OCI-LY1 (cell line): ENCODE measurements around the gene SHLD1.
"Not testable (repeated sequence)": the region's sequence is repeated elsewhere in the genome, so short reads cannot be mapped to it uniquely, and the experiment has no call there.

Experiments
- H2AFZ ChIP-seq: fragments of 200-600 bp; sonication (generic), shearing (Covaris generic); 2 replicates; pipeline ENCODE4 v1.6.0; 2014; ENCODE audit warnings: antibody characterized with exemption, mild to moderate bottlenecking, low read length
- H3F3A ChIP-seq: fragments of 200-600 bp; sonication (generic), shearing (Covaris generic); 2 replicates; pipeline ENCODE4 v1.6.0; 2014; ENCODE audit warnings: mild to moderate bottlenecking, antibody characterized with exemption, low read length, moderate library complexity; ENCODE audit not compliant: insufficient read depth
- H3K27ac ChIP-seq: fragments of 200-600 bp; sonication (generic); 2 replicates; pipeline ENCODE4 v1.5.1; 2014; ENCODE audit warnings: low read length, mixed run types, mild to moderate bottlenecking, low read depth; ENCODE audit not compliant: poor library complexity, severe bottlenecking
- H3K27me3 ChIP-seq: fragments of 200-600 bp; sonication (generic); 2 replicates; pipeline ENCODE4 v1.6.0; 2014; ENCODE audit warnings: antibody characterized with exemption, mild to moderate bottlenecking, low read length, moderate library complexity; ENCODE audit not compliant: insufficient read depth
- H3K36me3 ChIP-seq: fragments of 200-600 bp; sonication (generic); 2 replicates; pipeline ENCODE4 v1.6.1; 2014; ENCODE audit warnings: mild to moderate bottlenecking, antibody characterized with exemption, low read length, moderate library complexity, mixed read lengths; ENCODE audit not compliant: insufficient read depth
- H3K4me1 ChIP-seq: fragments of 200-600 bp; sonication (generic); 2 replicates; pipeline ENCODE4 v1.5.1; 2014; ENCODE audit warnings: mild to moderate bottlenecking, low read length, moderate library complexity; ENCODE audit not compliant: insufficient read depth, severe bottlenecking
- H3K4me2 ChIP-seq: fragments of 200-600 bp; sonication (generic), shearing (Covaris generic); 2 replicates; pipeline ENCODE4 v1.6.1; 2014; ENCODE audit warnings: low read length
- H3K4me3 ChIP-seq: fragments of 200-600 bp; sonication (generic); 2 replicates; pipeline ENCODE4 v1.5.1; 2014; ENCODE audit warnings: low read length, low read depth, mild to moderate bottlenecking, mixed read lengths; ENCODE audit not compliant: poor library complexity, severe bottlenecking
- H3K79me2 ChIP-seq: fragments of 200-600 bp; shearing (Covaris generic); 2 replicates; pipeline ENCODE4 v1.6.1; 2016; ENCODE audit warnings: mixed run types, low read length, mixed read lengths; ENCODE audit not compliant: insufficient read depth
- H3K9ac ChIP-seq: fragments of 200-600 bp; sonication (generic), shearing (Covaris generic); 2 replicates; pipeline ENCODE4 v1.6.1; 2014; ENCODE audit warnings: mild to moderate bottlenecking, low read length, mixed read lengths
- H3K9me2 ChIP-seq: fragments of 200-600 bp; sonication (generic), shearing (Covaris generic); 2 replicates; pipeline ENCODE4 v1.6.1; 2014; ENCODE audit warnings: low read depth, mild to moderate bottlenecking, low read length, mixed read lengths
- H3K9me3 ChIP-seq: fragments of 200-600 bp; shearing (Covaris generic); 2 replicates; pipeline ENCODE4 v1.6.1; 2014; ENCODE audit warnings: low read length, mixed read lengths
- H4K20me1 ChIP-seq: fragments of 200-600 bp; sonication (generic), shearing (Covaris generic); 2 replicates; pipeline ENCODE4 v1.6.0; 2016; ENCODE audit warnings: mild to moderate bottlenecking, low read length; ENCODE audit not compliant: insufficient read depth
- EZH2 ChIP-seq: fragments of 200-600 bp; sonication (generic), shearing (Covaris generic); IDR thresholded peaks from 2 replicates; pipeline ENCODE4 v1.8.0; 2017; ENCODE audit warnings: borderline replicate concordance, mixed run types, mild to moderate bottlenecking, antibody characterized with exemption, low read length, moderate library complexity, mixed read lengths
- TF ChIP-seq, protein P1 (sequence below): fragments of 200-600 bp; sonication (generic), shearing (Covaris generic); IDR thresholded peaks from 2 replicates; pipeline ENCODE4 v1.5.1; 2017; ENCODE audit warnings: mild to moderate bottlenecking, antibody characterized with exemption, low read length, moderate library complexity, mixed read lengths

The SHLD1 gene

DNA sequence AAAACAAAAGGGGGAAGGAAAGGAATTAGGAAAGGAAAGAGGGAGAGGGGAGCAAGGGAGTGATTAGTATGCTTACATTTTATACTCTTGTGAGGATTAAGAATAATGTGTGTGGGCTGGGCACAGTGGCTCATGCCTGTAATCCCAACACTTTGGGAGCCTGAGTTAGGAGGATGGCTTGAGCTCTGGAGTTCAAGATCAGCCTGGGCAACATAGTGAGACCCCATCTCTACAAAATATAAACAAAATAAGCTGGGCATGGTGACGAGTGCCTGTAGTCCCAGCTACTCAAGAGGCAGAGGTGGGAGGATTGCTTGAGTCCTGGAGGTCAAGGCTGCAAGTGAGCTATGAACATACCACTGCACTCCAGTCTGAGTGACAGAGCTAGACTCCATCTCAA lies 47.0 kb downstream of the SHLD1 start:
- Histone ChIP-seq H3F3A (no peaks in the 10 kb centered on the region), H3K4me1 (peaks cover 36% of the 10 kb centered on the region), H3K36me3 (peaks cover 36% of the 10 kb centered on the region), H3K9me3 (no peaks in the 10 kb centered on the region), H3K4me3 (no peak overlapping the region), H3K79me2 (no peaks in the 10 kb centered on the region), H2AFZ (no peak overlapping the region), H4K20me1 (no peaks in the 10 kb centered on the region), H3K9me2 (no peaks in the 10 kb centered on the region), H3K27ac (peak overlapping the region; percentile 94), H3K9ac (peak overlapping the region; percentile 29; the same call in 1 of the 2 replicates), H3K4me2 (peak overlapping the region; percentile 38; the same call in 1 of the 2 replicates), H3K27me3 (no peaks in the 10 kb centered on the region)
- TF ChIP-seq, protein P1, sequence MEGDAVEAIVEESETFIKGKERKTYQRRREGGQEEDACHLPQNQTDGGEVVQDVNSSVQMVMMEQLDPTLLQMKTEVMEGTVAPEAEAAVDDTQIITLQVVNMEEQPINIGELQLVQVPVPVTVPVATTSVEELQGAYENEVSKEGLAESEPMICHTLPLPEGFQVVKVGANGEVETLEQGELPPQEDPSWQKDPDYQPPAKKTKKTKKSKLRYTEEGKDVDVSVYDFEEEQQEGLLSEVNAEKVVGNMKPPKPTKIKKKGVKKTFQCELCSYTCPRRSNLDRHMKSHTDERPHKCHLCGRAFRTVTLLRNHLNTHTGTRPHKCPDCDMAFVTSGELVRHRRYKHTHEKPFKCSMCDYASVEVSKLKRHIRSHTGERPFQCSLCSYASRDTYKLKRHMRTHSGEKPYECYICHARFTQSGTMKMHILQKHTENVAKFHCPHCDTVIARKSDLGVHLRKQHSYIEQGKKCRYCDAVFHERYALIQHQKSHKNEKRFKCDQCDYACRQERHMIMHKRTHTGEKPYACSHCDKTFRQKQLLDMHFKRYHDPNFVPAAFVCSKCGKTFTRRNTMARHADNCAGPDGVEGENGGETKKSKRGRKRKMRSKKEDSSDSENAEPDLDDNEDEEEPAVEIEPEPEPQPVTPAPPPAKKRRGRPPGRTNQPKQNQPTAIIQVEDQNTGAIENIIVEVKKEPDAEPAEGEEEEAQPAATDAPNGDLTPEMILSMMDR: no peak
- no peak for TF ChIP-seq EZH2

DNA sequence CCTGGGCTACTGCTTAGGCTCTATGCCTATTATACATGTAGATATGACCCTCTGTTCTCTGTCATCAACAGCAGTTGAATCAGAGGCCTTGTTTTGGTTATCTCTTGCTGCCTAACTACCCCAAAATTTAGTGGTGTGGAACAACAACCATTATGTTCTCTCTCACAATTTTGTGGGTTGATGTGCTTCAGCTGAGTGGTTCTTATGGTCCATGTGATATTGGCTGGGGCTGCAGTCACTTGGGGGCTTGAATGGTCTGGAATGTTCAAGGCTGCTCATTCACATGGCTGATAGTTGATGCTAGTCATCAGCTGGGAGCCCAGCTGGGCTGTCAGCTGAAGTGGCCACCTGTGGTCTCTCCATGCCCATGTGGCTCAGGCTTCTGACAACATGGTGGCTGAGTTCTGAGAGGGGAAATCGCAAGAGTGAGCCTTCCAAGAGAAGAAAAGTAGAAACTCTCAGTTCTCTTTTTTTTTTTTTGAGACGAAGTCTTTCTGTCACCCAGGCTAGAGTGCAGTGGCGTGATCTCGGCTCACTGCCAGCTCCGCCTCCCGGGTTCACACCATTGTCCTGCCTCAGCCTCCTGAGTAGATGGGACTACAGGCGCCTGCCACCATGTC lies 47.8 kb downstream of the SHLD1 start:
- Histone ChIP-seq H3K27ac (peak overlapping the region; percentile 94), H3K79me2 (no peaks in the 10 kb centered on the region), H3K9me3 (no peaks in the 10 kb centered on the region), H3K9me2 (no peaks in the 10 kb centered on the region), H3F3A (no peaks in the 10 kb centered on the region), H3K4me3 (no peak overlapping the region), H2AFZ (no peak overlapping the region), H3K4me1 (peaks cover 36% of the 10 kb centered on the region), H3K36me3 (peaks cover 36% of the 10 kb centered on the region), H3K9ac (peak overlapping the region; percentile 29; the same call in 1 of the 2 replicates), H3K27me3 (no peaks in the 10 kb centered on the region), H3K4me2 (peak overlapping the region; percentile 38; the same call in 1 of the 2 replicates), H4K20me1 (no peaks in the 10 kb centered on the region)
- TF ChIP-seq, protein P1: no peak
- no peak for TF ChIP-seq EZH2

DNA sequence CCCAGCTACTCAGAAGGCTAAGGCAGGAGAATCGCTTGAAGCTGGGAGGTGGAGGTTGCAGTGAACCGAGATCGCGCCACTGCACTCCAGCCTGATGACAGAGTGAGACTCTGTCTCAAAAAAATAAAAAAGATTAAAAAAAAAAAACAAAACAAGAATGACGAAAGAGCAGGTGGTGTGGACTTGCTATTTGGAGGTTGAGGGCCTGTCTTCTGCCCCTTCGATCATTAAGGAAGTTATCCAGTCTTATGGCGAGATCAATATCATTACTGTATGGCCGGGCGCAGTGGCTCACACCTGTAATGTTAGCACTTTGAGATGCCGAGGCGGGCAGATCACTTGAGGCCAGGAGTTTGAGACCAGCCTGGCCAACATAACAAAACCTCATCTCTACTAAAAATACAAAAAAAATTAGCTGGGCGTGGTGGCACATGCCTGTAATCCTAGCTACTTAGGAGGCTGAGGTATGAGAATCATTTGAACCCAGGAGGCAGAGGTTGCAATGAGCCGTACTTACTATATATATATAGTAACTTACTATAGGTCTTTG lies 53.6 kb downstream of the SHLD1 start:
- Histone ChIP-seq H3K4me1 (peaks cover 29% of the 10 kb centered on the region), H3K36me3 (peaks cover 28% of the 10 kb centered on the region; the same call in 1 of the 2 replicates), H3K9ac (peak overlapping the region; percentile 41; the same call in 1 of the 2 replicates), H3K27ac (peak overlapping the region; percentile 94), H3K4me2 (peak overlapping the region; percentile 32; the same call in 1 of the 2 replicates)
- H3K27me3 ChIP-seq, H2AFZ ChIP-seq, H3K4me3 ChIP-seq, H3K9me2 ChIP-seq, H3K9me3 ChIP-seq, H3K79me2 ChIP-seq, H3F3A ChIP-seq, H4K20me1 ChIP-seq: not testable (repeated sequence)
